Ishikawa (cell line): ENCODE data around the gene CFAP141.

ENCODE experiments used
- CEBPB ChIP-seq: IDR thresholded peaks from 2 replicates; pipeline ENCODE4 v1.6.1; 2012
- CREB1 ChIP-seq: IDR thresholded peaks from 2 replicates; pipeline ENCODE4 v1.6.1; 2012; ENCODE audit warnings: low read depth
- EGR1 ChIP-seq: IDR thresholded peaks from 2 replicates; pipeline ENCODE4 v1.6.1; 2012
- EP300 ChIP-seq: IDR thresholded peaks from 2 replicates; pipeline ENCODE4 v1.6.1; 2012; ENCODE audit warnings: borderline replicate concordance
- FOXM1 ChIP-seq: IDR thresholded peaks from 2 replicates; pipeline ENCODE4 v1.6.1; 2012; ENCODE audit warnings: low read depth, borderline replicate concordance
- RAD21 ChIP-seq: IDR thresholded peaks from 2 replicates; pipeline ENCODE4 v1.6.1; 2012; ENCODE audit warnings: low read depth
- TAF1 ChIP-seq: IDR thresholded peaks from 2 replicates; pipeline ENCODE4 v1.6.1; 2012; ENCODE audit warnings: low read depth, mild to moderate bottlenecking
- TCF12 ChIP-seq: IDR thresholded peaks from 2 replicates; pipeline ENCODE4 v1.6.1; 2012; ENCODE audit warnings: low read depth
- TEAD4 ChIP-seq: IDR thresholded peaks from 2 replicates; pipeline ENCODE4 v1.6.1; 2012
- YY1 ChIP-seq: IDR thresholded peaks from 2 replicates; pipeline ENCODE4 v1.6.1; 2012; ENCODE audit warnings: low read depth
- ZBTB7A ChIP-seq: IDR thresholded peaks from 2 replicates; pipeline ENCODE4 v1.6.1; 2012; ENCODE audit warnings: low read depth
- TF ChIP-seq, protein P1 (sequence below): IDR thresholded peaks from 2 replicates; pipeline ENCODE4 v1.6.1; 2012; ENCODE audit warnings: low read depth, mild to moderate bottlenecking
- TF ChIP-seq, protein P2 (sequence below): IDR thresholded peaks from 2 replicates; pipeline ENCODE4 v1.6.1; 2012
- TF ChIP-seq, protein P3 (sequence below): IDR thresholded peaks from 2 replicates; pipeline ENCODE4 v1.6.1; 2012

DNA sequence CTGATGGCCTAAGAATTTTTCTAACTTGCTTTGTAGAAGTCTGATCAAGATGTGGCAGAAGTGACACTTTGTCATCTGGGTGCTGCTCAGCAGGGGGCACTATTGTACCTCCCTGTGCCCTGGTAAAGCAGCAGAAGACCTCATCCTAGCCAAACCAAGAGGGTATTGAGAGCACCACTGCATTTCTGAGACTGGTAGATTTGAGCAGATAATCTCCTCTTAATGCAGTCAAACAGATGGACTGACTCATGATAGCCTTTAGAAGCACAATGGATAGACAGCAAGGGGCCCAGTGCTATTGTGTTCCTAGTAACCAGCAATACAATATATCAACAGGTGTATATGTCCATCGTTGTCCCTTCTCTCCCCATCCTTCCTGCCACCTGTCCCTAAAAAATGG, 20.0 kb downstream of the CFAP141 start:
- TF ChIP-seq, protein P1, sequence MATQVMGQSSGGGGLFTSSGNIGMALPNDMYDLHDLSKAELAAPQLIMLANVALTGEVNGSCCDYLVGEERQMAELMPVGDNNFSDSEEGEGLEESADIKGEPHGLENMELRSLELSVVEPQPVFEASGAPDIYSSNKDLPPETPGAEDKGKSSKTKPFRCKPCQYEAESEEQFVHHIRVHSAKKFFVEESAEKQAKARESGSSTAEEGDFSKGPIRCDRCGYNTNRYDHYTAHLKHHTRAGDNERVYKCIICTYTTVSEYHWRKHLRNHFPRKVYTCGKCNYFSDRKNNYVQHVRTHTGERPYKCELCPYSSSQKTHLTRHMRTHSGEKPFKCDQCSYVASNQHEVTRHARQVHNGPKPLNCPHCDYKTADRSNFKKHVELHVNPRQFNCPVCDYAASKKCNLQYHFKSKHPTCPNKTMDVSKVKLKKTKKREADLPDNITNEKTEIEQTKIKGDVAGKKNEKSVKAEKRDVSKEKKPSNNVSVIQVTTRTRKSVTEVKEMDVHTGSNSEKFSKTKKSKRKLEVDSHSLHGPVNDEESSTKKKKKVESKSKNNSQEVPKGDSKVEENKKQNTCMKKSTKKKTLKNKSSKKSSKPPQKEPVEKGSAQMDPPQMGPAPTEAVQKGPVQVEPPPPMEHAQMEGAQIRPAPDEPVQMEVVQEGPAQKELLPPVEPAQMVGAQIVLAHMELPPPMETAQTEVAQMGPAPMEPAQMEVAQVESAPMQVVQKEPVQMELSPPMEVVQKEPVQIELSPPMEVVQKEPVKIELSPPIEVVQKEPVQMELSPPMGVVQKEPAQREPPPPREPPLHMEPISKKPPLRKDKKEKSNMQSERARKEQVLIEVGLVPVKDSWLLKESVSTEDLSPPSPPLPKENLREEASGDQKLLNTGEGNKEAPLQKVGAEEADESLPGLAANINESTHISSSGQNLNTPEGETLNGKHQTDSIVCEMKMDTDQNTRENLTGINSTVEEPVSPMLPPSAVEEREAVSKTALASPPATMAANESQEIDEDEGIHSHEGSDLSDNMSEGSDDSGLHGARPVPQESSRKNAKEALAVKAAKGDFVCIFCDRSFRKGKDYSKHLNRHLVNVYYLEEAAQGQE, result no peak
- no peak for TF ChIP-seq ZBTB7A
- TF ChIP-seq CEBPB, result no peak
- no peak for TF ChIP-seq TAF1
- TF ChIP-seq EP300, result no peak
- TF ChIP-seq, protein P2, sequence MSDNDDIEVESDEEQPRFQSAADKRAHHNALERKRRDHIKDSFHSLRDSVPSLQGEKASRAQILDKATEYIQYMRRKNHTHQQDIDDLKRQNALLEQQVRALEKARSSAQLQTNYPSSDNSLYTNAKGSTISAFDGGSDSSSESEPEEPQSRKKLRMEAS, result no peak
- TF ChIP-seq CREB1, result no peak
- peak; percentile 85 for TF ChIP-seq RAD21
- no peak for TF ChIP-seq FOXM1
- TF ChIP-seq, protein P3, sequence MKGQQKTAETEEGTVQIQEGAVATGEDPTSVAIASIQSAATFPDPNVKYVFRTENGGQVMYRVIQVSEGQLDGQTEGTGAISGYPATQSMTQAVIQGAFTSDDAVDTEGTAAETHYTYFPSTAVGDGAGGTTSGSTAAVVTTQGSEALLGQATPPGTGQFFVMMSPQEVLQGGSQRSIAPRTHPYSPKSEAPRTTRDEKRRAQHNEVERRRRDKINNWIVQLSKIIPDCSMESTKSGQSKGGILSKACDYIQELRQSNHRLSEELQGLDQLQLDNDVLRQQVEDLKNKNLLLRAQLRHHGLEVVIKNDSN, result no peak
- no peak for TF ChIP-seq YY1
- TF ChIP-seq TCF12, result no peak
- TF ChIP-seq EGR1, result no peak
- no peak for TF ChIP-seq TEAD4
